Endodermal cell (in vitro differentiated cells): ENCODE data around the gene S100A4. TPM values are rescaled to one million over a fixed set of nuclear protein-coding genes. Genes with fewer than 3 reads are reported as not detected.

Experiments
- DNase-seq: peaks from one replicate; pipeline ENCODE4 v3.0.0-alpha.2; 2017
- H3K27ac ChIP-seq: 2 replicates; pipeline ENCODE4 v1.5.1; 2013; ENCODE audit warnings: mild to moderate bottlenecking, low read depth, low read length, moderate library complexity
- H3K27me3 ChIP-seq: 2 replicates; pipeline ENCODE4 v1.6.1; 2013; ENCODE audit warnings: mild to moderate bottlenecking, low read length, moderate library complexity; ENCODE audit not compliant: insufficient read depth, control insufficient read depth, poor library complexity, severe bottlenecking
- H3K36me3 ChIP-seq: 2 replicates; pipeline ENCODE4 v1.7.0; 2013; ENCODE audit warnings: mild to moderate bottlenecking, low read length, moderate library complexity; ENCODE audit not compliant: control insufficient read depth, insufficient read depth
- H3K4me1 ChIP-seq: one replicate; pipeline ENCODE4 v1.7.0; 2013; ENCODE audit warnings: low read length; ENCODE audit not compliant: control insufficient read depth, insufficient read depth
- H3K4me3 ChIP-seq: 2 replicates; pipeline ENCODE4 v1.5.1; 2013; ENCODE audit warnings: mild to moderate bottlenecking, low read length, moderate library complexity
- H3K9ac ChIP-seq: 2 replicates; pipeline ENCODE4 v1.6.1; 2013; ENCODE audit warnings: mild to moderate bottlenecking, low read length, moderate library complexity; ENCODE audit not compliant: poor library complexity, severe bottlenecking; ENCODE audit errors: extremely low read depth
- H3K9me3 ChIP-seq: 2 replicates; pipeline ENCODE4 v1.6.1; 2013; ENCODE audit warnings: mild to moderate bottlenecking, low read length, moderate library complexity; ENCODE audit not compliant: control insufficient read depth
- H3K27ac Mint-ChIP-seq: 2 replicates; pipeline ENCODE4 v1.8.0; 2020; ENCODE audit warnings: mixed read lengths
- H3K27me3 Mint-ChIP-seq: 2 replicates; pipeline ENCODE4 v1.8.0; 2021; ENCODE audit warnings: mild to moderate bottlenecking, mixed read lengths; ENCODE audit not compliant: insufficient read depth
- H3K36me3 Mint-ChIP-seq: 2 replicates; pipeline ENCODE4 v1.8.0; 2020; ENCODE audit warnings: low read depth, mixed read lengths
- H3K4me1 Mint-ChIP-seq: 2 replicates; pipeline ENCODE4 v1.8.0; 2020; ENCODE audit warnings: mixed read lengths
- H3K4me3 Mint-ChIP-seq: 2 replicates; pipeline ENCODE4 v1.8.0; 2020; ENCODE audit warnings: mild to moderate bottlenecking, moderate library complexity, mixed read lengths
- H3K9me3 Mint-ChIP-seq: 2 replicates; pipeline ENCODE4 v1.8.0; 2020; ENCODE audit warnings: mild to moderate bottlenecking, mixed read lengths
- CTCF ChIP-seq: fragments of 200-600 bp; sonication (generic); conservative IDR thresholded peaks from 2 replicates; pipeline ENCODE4 v1.5.0; 2021; ENCODE audit warnings: antibody characterized with exemption, mild to moderate bottlenecking
- WGBS, 2 experiments: methylation state at CpG; one replicate each; pipeline versions ENCODE4 v1.1.5 to v1.1.7; 2013; ENCODE audit warnings: missing lambda C conversion rate in 2 of 2, mixed read lengths in 1 of 2; ENCODE audit not compliant: insufficient coverage in 1 of 2, insufficient read length in 1 of 2; 5-methylcytosine and 5-hydroxymethylcytosine counted together
- total RNA-seq, 2 donors: library from RNA; stranded (reverse); fragmentation: NEBNext Ultra II Directional in 1 of 2; extraction: Animal tissue kit (Norgen Biotek cat#: 25700) in 1 of 2; gene quantifications; 2 replicates in 1 of 2; 3 replicates in 1 of 2; pipeline ENCODE4 v1.2.1, GENCODE V29; 2021

The S100A4 gene
- total RNA-seq, 2 donors from 2014 or later, result 4.9 to 6.2 TPM

- no peak for DNase-seq
- no peaks in the 10 kb centered on the region for H3K4me1 ChIP-seq
- H3K4me1 Mint-ChIP-seq, result no peaks in the 10 kb centered on the region
- no peak overlapping the region for H3K4me3 Mint-ChIP-seq
- H3K9me3 ChIP-seq, result no peaks in the 10 kb centered on the region
- H3K9me3 Mint-ChIP-seq, result no peaks in the 10 kb centered on the region
- WGBS, 2 experiments, result 60 to 93% methylated on average over 1 of the region's 1 CpG
- TF ChIP-seq CTCF, result no peak
- peaks cover 20% of the 10 kb centered on the region for H3K27me3 Mint-ChIP-seq
- H3K9ac ChIP-seq, result no peak overlapping the region
- no peaks in the 10 kb centered on the region for H3K36me3 Mint-ChIP-seq
- no peak overlapping the region for H3K27ac Mint-ChIP-seq
- no peak overlapping the region for H3K27ac ChIP-seq
- no peaks in the 10 kb centered on the region for H3K36me3 ChIP-seq
- H3K4me3 ChIP-seq, result no peak overlapping the region
- H3K27me3 ChIP-seq, result no peaks in the 10 kb centered on the region
Measured at GRCh38 chr1:153505576-153505975, 40.0 kb downstream of the S100A4 start.

- Mint-ChIP-seq H3K4me1 (no peaks in the 10 kb centered on the region), H3K4me3 (no peak overlapping the region)
Measured at GRCh38 chr1:153503766-153504165, 41.8 kb downstream of the S100A4 start.

GRCh38 chr1:153498746-153499145, 46.9 kb downstream of the S100A4 start:
- no peak for DNase-seq
- Histone ChIP-seq H3K4me1 (no peaks in the 10 kb centered on the region), H3K27me3 (no peaks in the 10 kb centered on the region), H3K36me3 (no peaks in the 10 kb centered on the region), H3K9ac (no peak overlapping the region), H3K4me3 (no peak overlapping the region), H3K9me3 (no peaks in the 10 kb centered on the region), H3K27ac (no peak overlapping the region)
- TF ChIP-seq CTCF, result no peak
- Mint-ChIP-seq H3K36me3 (no peaks in the 10 kb centered on the region), H3K27ac (no peak overlapping the region), H3K4me3 (no peak overlapping the region), H3K9me3 (no peaks in the 10 kb centered on the region), H3K27me3 (peaks cover 4% of the 10 kb centered on the region), H3K4me1 (peaks cover 11% of the 10 kb centered on the region)
- WGBS, 2 experiments, result 58 to 72% methylated on average over 2 of the region's 2 CpGs

More at GRCh38 chr1:153503766-153504165, 41.8 kb downstream of the S100A4 start:
- Histone ChIP-seq H3K9ac (no peak overlapping the region), H3K27ac (no peak overlapping the region), H3K4me3 (no peak overlapping the region), H3K4me1 (no peaks in the 10 kb centered on the region), H3K27me3 (no peaks in the 10 kb centered on the region), H3K9me3 (no peaks in the 10 kb centered on the region), H3K36me3 (no peaks in the 10 kb centered on the region)
- WGBS, 2 experiments, result 79% methylated on average over 3 of the region's 3 CpGs; no CpG with 5 or more reads in 1 of the 2 experiments
- Mint-ChIP-seq H3K9me3 (no peaks in the 10 kb centered on the region), H3K27me3 (peaks cover 23% of the 10 kb centered on the region), H3K27ac (no peak overlapping the region), H3K36me3 (no peaks in the 10 kb centered on the region)
- TF ChIP-seq CTCF, result no peak
- no peak for DNase-seq
